WTC11 (cell line): ENCODE results near the gene CST9. TPM values are rescaled to one million over a fixed set of nuclear protein-coding genes. Genes with fewer than 3 reads are reported as not detected.

ENCODE experiments used
- ATAC-seq: fragments of 200-7000 bp; cut with Tn5 transposase; 2 replicates; pipeline ENCODE4 v1.10.0; 2021; ENCODE audit warnings: mild to moderate bottlenecking, moderate library complexity
- CTCF ChIA-PET: fragments of 300-600 bp; sonication (Branson Sonifier 250); formaldehyde crosslinking; loops from one replicate; lab custom pipeline; 2021; ENCODE audit warnings: antibody characterized with exemption; lab: Charles Lee
- POLR2A ChIA-PET: fragments of 350-600 bp; sonication (Branson Sonifier 250); formaldehyde crosslinking; loops from one replicate; lab custom pipeline; 2021; ENCODE audit warnings: antibody characterized with exemption; lab: Charles Lee
- DNase-seq: peaks from one replicate; pipeline ENCODE4 v3.0.0; 2021; ENCODE audit warnings: low spot score
- H3K27ac Mint-ChIP-seq: 2 replicates; pipeline ENCODE4 v1.8.0; 2021; ENCODE audit warnings: mixed read lengths
- H3K27me3 Mint-ChIP-seq: 2 replicates; pipeline ENCODE4 v1.8.0; 2021; ENCODE audit warnings: low read depth, mild to moderate bottlenecking, moderate library complexity, mixed read lengths
- H3K36me3 Mint-ChIP-seq: 2 replicates; pipeline ENCODE4 v1.8.0; 2021; ENCODE audit warnings: mixed read lengths
- H3K4me1 Mint-ChIP-seq: 2 replicates; pipeline ENCODE4 v1.8.0; 2022; ENCODE audit warnings: mixed read lengths
- H3K4me3 Mint-ChIP-seq: 2 replicates; pipeline ENCODE4 v1.8.0; 2021; ENCODE audit warnings: mild to moderate bottlenecking, moderate library complexity, mixed read lengths
- H3K9me3 Mint-ChIP-seq: 2 replicates; pipeline ENCODE4 v1.8.0; 2021; ENCODE audit warnings: mixed read lengths
- AR ChIP-seq: fragments of 250-450 bp; sonication (Bioruptor Pico); IDR thresholded peaks from 2 replicates; pipeline ENCODE4 v1.9.0; 2021; ENCODE audit warnings: mild to moderate bottlenecking
- E2F5 ChIP-seq: sonication (generic); formaldehyde crosslinking; IDR thresholded peaks from 2 replicates; pipeline ENCODE4 v1.8.1; 2022; ENCODE audit warnings: mild to moderate bottlenecking, moderate library complexity, missing genetic modification reagents
- ELF4 ChIP-seq: sonication (generic); formaldehyde crosslinking; IDR thresholded peaks from 2 replicates; pipeline ENCODE4 v1.8.1; 2022; ENCODE audit warnings: low read depth, mild to moderate bottlenecking, moderate library complexity, missing genetic modification reagents
- ERG ChIP-seq: fragments of 250-450 bp; sonication (Bioruptor Pico); IDR thresholded peaks from 2 replicates; pipeline ENCODE4 v1.8.0; 2021; ENCODE audit warnings: mild to moderate bottlenecking
- FOXJ3 ChIP-seq: sonication (generic); formaldehyde crosslinking; IDR thresholded peaks from 2 replicates; pipeline ENCODE4 v1.9.0; 2021; ENCODE audit warnings: missing genetic modification reagents, mild to moderate bottlenecking, borderline replicate concordance
- HMGA2 ChIP-seq: fragments of 250-450 bp; sonication (Bioruptor Pico); IDR thresholded peaks from 2 replicates; pipeline ENCODE4 v1.4.0; 2021; ENCODE audit warnings: mild to moderate bottlenecking, moderate library complexity
- MXD4 ChIP-seq: fragments of 250-450 bp; sonication (Bioruptor Pico); IDR thresholded peaks from 2 replicates; pipeline ENCODE4 v1.8.0; 2021; ENCODE audit warnings: mild to moderate bottlenecking, moderate library complexity, borderline replicate concordance
- MYBL2 ChIP-seq: sonication (generic); formaldehyde crosslinking; IDR thresholded peaks from 2 replicates; pipeline ENCODE4 v1.8.1; 2023; ENCODE audit warnings: mild to moderate bottlenecking, moderate library complexity, missing genetic modification reagents
- NR3C1 ChIP-seq: sonication (generic); formaldehyde crosslinking; conservative IDR thresholded peaks from 2 replicates; pipeline ENCODE4 v1.8.1; 2023; ENCODE audit warnings: low read depth, mild to moderate bottlenecking, missing genetic modification reagents
- PRDM15 ChIP-seq: sonication (generic); formaldehyde crosslinking; IDR thresholded peaks from 2 replicates; pipeline ENCODE4 v1.8.0; 2022; ENCODE audit warnings: missing genetic modification reagents
- PRRX2 ChIP-seq: fragments of 250-450 bp; sonication (Bioruptor Pico); IDR thresholded peaks from 2 replicates; pipeline ENCODE4 v1.8.0; 2021; ENCODE audit warnings: mild to moderate bottlenecking
- STAT6 ChIP-seq: sonication (generic); formaldehyde crosslinking; conservative IDR thresholded peaks from 2 replicates; pipeline ENCODE4 v1.8.1; 2023; ENCODE audit warnings: mild to moderate bottlenecking, low read depth, missing genetic modification reagents, moderate library complexity
- USF2 ChIP-seq: sonication (generic); formaldehyde crosslinking; IDR thresholded peaks from 2 replicates; pipeline ENCODE4 v1.8.1; 2023; ENCODE audit warnings: mild to moderate bottlenecking, missing genetic modification reagents, moderate library complexity
- ZBTB43 ChIP-seq: sonication (generic); formaldehyde crosslinking; IDR thresholded peaks from 2 replicates; pipeline ENCODE4 v1.8.1; 2023; ENCODE audit warnings: mild to moderate bottlenecking, missing genetic modification reagents
- ZNF219 ChIP-seq: sonication (generic); formaldehyde crosslinking; IDR thresholded peaks from 2 replicates; pipeline ENCODE4 v1.8.0; 2023; ENCODE audit warnings: missing genetic modification reagents, mild to moderate bottlenecking, borderline replicate concordance
- ZNF263 ChIP-seq: sonication (generic); formaldehyde crosslinking; IDR thresholded peaks from 2 replicates; pipeline ENCODE4 v1.8.1; 2022; ENCODE audit warnings: low read depth, mild to moderate bottlenecking, moderate library complexity, missing genetic modification reagents
- ZNF416 ChIP-seq: fragments of 250-450 bp; sonication (Bioruptor Pico); IDR thresholded peaks from 2 replicates; pipeline ENCODE4 v1.9.0; 2021; ENCODE audit warnings: mild to moderate bottlenecking, inconsistent platforms
- ZNF425 ChIP-seq: fragments of 250-450 bp; sonication (Bioruptor Pico); conservative IDR thresholded peaks from 2 replicates; pipeline ENCODE4 v1.9.0; 2021; ENCODE audit warnings: mild to moderate bottlenecking
- ZNF671 ChIP-seq: fragments of 250-450 bp; sonication (Bioruptor Pico); IDR thresholded peaks from 2 replicates; pipeline ENCODE4 v1.8.0; 2021; ENCODE audit warnings: mild to moderate bottlenecking
- total RNA-seq: library from RNA; stranded (reverse); gene quantifications from 3 replicates; pipeline ENCODE4 v1.2.3, GENCODE V29; 2021

Gene CST9
- total RNA-seq, 1 experiment from 2014 or later: not detected

GRCh38 chr20:23645575-23645974 lies 39.9 kb upstream of the CST9 start:
- H3K27me3 Mint-ChIP-seq: peaks cover 3% of the 10 kb centered on the region
- ChIA-PET POLR2A (no interaction called here), CTCF (no interaction called here)
- ATAC-seq: no peak
- H3K27ac Mint-ChIP-seq: no peak overlapping the region
- H3K36me3 Mint-ChIP-seq: no peaks in the 10 kb centered on the region
- TF ChIP-seq USF2 (no peak), PRRX2 (CRISPR knock-in tag) (no peak), HMGA2 (CRISPR knock-in tag) (no peak), ELF4 (CRISPR knock-in tag) (no peak), E2F5 (CRISPR knock-in tag) (no peak), ZNF416 (no peak), ZBTB43 (no peak), MXD4 (CRISPR knock-in tag) (no peak), ZNF263 (CRISPR knock-in tag) (no peak), STAT6 (CRISPR knock-in tag) (no peak), ZNF219 (CRISPR knock-in tag) (no peak), ERG (no peak), FOXJ3 (CRISPR knock-in tag) (no peak)
- TF ChIP-seq, all 79 proteins: peak for 0
- no peak for DNase-seq
- peaks cover 22% of the 10 kb centered on the region for H3K4me1 Mint-ChIP-seq
- H3K4me3 Mint-ChIP-seq: no peak overlapping the region
- H3K9me3 Mint-ChIP-seq: no peaks in the 10 kb centered on the region

- ATAC-seq (no peak), DNase-seq (no peak)
- Mint-ChIP-seq H3K27ac (no peak overlapping the region), H3K27me3 (peaks cover 4% of the 10 kb centered on the region), H3K36me3 (no peaks in the 10 kb centered on the region), H3K4me3 (no peak overlapping the region), H3K9me3 (no peaks in the 10 kb centered on the region), H3K4me1 (peaks cover 36% of the 10 kb centered on the region)
- ChIA-PET CTCF (no interaction called here), POLR2A (no interaction called here)
- TF ChIP-seq NR3C1 (CRISPR knock-in tag) (no peak), AR (CRISPR knock-in tag) (no peak), ZNF671 (CRISPR knock-in tag) (no peak), ZNF425 (no peak), MXD4 (CRISPR knock-in tag) (no peak), PRDM15 (no peak), MYBL2 (CRISPR knock-in tag) (no peak), ZNF416 (no peak)
Measured at GRCh38 chr20:23644164-23644563, 38.4 kb upstream of the CST9 start.
